ENCODE measurements around the gene CAPN1. TPM values are rescaled to one million over a fixed set of nuclear protein-coding genes. Genes with fewer than 3 reads are reported as not detected.
A peak's percentile ranks its signal among the peaks of the same experiment; 100 is the strongest.
"Not testable (repeated sequence)": the region's sequence is repeated elsewhere in the genome, so short reads cannot be mapped to it uniquely, and the experiment has no call there.

Gene CAPN1
- total and polyA plus RNA-seq, 11 donors, result 67.8 to 139 (median 86.1) TPM

DNA sequence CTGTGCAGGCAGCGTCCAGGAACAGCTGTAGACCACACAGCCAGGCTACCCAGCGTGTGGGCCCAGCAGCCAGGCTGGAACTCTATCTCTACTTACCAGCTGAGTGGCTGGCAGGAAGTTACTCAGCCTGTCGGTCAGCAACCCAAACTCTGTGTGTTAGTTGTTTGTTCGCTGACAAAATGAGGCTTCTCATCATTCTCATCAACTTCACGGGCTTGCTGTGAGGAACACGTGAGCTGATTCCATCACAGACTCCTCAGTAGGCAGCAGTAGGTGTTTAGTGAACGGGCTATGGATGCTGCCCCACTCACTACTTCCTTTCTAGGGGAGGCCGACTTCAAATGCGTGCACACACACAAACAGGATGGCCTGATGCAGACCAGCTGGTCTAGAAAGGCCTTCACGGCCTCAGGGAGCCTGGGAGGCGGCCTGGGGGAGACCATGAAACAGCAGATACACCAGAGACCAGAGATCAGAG lies 12.5 kb upstream of the CAPN1 start:
- intact Hi-C loops (cut with DNase I), result no loop called here
- TF ChIP-seq POLR2A (IDR thresholded peaks at IDR 0.05), result no peak
- TF ChIP-seq, protein P1, sequence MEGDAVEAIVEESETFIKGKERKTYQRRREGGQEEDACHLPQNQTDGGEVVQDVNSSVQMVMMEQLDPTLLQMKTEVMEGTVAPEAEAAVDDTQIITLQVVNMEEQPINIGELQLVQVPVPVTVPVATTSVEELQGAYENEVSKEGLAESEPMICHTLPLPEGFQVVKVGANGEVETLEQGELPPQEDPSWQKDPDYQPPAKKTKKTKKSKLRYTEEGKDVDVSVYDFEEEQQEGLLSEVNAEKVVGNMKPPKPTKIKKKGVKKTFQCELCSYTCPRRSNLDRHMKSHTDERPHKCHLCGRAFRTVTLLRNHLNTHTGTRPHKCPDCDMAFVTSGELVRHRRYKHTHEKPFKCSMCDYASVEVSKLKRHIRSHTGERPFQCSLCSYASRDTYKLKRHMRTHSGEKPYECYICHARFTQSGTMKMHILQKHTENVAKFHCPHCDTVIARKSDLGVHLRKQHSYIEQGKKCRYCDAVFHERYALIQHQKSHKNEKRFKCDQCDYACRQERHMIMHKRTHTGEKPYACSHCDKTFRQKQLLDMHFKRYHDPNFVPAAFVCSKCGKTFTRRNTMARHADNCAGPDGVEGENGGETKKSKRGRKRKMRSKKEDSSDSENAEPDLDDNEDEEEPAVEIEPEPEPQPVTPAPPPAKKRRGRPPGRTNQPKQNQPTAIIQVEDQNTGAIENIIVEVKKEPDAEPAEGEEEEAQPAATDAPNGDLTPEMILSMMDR (IDR thresholded peaks at IDR 0.05), result no peak
- DNase-seq (no peak), ATAC-seq (no peak)
- WGBS, 4 donors, result 69 to 73% (median 71%) methylated on average over 11 of the region's 11 CpGs
- peaks cover 0 to 7% (median 0%) of the 10 kb centered on the region in 12 donors for H3K4me1 ChIP-seq
- no peaks in the 10 kb centered on the region for H3K9me3 ChIP-seq
- no peak overlapping the region for H3K4me3 ChIP-seq
- H3K27ac ChIP-seq, result no peak overlapping the region
- no peaks in the 10 kb centered on the region for H3K36me3 ChIP-seq
- H3K27me3 ChIP-seq, result no peaks in the 10 kb centered on the region

DNA sequence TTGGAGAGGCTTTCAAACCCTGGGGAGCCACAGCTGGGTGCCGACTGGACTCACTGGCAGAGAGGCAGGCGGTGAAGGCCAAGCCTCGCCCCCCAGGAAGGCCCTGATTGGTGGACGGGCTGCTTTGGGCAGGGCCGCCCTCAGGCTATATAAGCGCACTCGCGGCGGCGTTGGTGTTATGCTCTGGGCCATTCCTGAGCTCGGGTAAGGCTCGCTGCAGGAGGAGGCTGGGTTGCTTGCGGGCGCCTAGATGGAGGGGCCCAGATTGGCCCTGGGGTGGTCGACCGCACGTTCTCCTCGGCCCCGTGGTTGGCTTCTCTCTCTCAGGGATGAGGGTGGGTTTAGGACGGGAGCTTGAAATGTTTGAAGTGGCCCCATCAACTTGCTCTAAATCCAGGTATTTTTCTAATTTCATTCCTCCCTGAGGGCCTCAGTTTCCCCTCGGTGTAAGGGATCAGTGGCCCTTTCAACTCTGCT lies 11.6 kb upstream of the CAPN1 start, which contains the start of gene SPDYC:
SPDYC (plus strand) TSS at position 176 of the 477 bp plus-strand sequence. CDS start 1,125 bp downstream, outside the sequence.
- DNase-seq (no peak), ATAC-seq (peak in 1 of 4 donors; percentile 31)
- intact Hi-C loops (cut with DNase I), result loop anchor here in 1 of 10 donors (5.0 kb wide), 1 partner anchor 33 kb away; no protein-coding TSS in a partner anchor
- Histone ChIP-seq H3K27ac (no peak within 1 kb of the TSS), H3K4me1 (peaks cover 0 to 7% (median 0%) of the 10 kb centered on the region in 12 donors), H3K4me3 (no peak within 1 kb of the TSS), H3K36me3 (no peaks in the 10 kb centered on the region), H3K27me3 (no peaks in the 10 kb centered on the region), H3K9me3 (no peaks in the 10 kb centered on the region)
- TF ChIP-seq, protein P1 (IDR thresholded peaks at IDR 0.05), result no peak
- no peak for TF ChIP-seq POLR2A (IDR thresholded peaks at IDR 0.05)
- 91 to 97% (median 94%) methylated on average over 8 to 21 of the region's 21 CpGs for WGBS, 4 donors

DNA sequence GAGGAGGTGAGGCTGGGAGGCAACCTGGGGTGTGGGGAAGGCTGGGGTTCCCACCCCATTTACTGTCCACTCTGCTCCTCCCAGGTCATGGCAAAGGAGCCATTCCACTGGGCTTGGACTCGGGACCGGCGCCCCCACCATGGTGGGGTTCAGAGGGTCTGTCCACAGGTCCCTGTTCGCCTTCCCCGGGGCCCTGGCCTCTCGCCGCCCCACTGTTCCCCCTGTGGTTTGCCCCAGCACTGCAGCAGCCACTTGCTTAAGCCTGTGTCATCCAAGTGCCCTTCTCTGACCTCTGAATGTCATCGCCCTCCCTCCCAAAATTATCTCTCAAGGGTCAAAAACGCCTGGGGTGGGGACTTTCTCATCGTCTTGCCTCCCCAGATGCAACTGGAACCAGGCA lies 9.1 kb upstream of the CAPN1 start:
- DNase-seq (no peak), ATAC-seq (no peak)
- TF ChIP-seq, protein P1 (IDR thresholded peaks at IDR 0.05), result no peak
- no peak for TF ChIP-seq POLR2A (IDR thresholded peaks at IDR 0.05)
- Histone ChIP-seq H3K36me3 (no peaks in the 10 kb centered on the region), H3K4me3 (no peak overlapping the region), H3K9me3 (no peaks in the 10 kb centered on the region), H3K27me3 (no peaks in the 10 kb centered on the region), H3K27ac (no peak overlapping the region), H3K4me1 (peaks cover 0 to 7% (median 0%) of the 10 kb centered on the region in 12 donors)
- 75 to 81% (median 77%) methylated on average over 7 to 10 of the region's 10 CpGs for WGBS, 4 donors
- intact Hi-C loops (cut with DNase I), result loop anchor here in 1 of 10 donors (5.0 kb wide), 1 partner anchor 35 kb away; no protein-coding TSS in a partner anchor

DNA sequence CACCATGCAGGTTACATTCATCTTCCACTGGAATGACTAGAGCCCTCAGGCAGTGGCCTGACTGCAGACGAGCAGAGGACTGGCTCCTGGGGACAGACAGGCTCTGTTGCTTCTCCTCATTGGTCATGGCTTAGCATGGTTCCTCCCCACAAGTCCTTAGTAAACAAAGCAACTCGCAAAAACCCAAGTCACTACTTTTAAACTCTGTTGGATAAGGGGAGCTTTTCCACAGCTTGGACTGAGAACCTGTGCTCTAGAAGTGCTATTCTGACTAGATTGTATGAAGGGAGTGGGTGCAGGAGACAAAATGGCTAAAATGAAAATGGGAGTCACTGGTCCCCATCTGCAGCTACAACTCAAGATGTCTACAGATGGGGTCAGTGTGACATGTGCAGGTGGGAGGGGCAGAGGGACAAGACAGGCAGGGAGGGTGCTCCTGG lies 7.1 kb upstream of the CAPN1 start:
- H3K4me3 ChIP-seq, H3K27me3 ChIP-seq, H3K36me3 ChIP-seq, H3K4me1 ChIP-seq, ATAC-seq, H3K9me3 ChIP-seq, H3K27ac ChIP-seq, DNase-seq: not testable (repeated sequence)
- WGBS, 4 donors, result 47 to 70% (median 66%) methylated on average over 2 of the region's 2 CpGs
- intact Hi-C loops (cut with DNase I), result loop anchor here in 1 of 10 donors (5.0 kb wide), 1 partner anchor 37 kb away; no protein-coding TSS in a partner anchor

Measured in heart left ventricle (tissue), 16 donors.